ENCODE measurements around the gene EME2. TPM values are rescaled to one million over a fixed set of nuclear protein-coding genes. Genes with fewer than 3 reads are reported as not detected.

EME2 gene, protein sequence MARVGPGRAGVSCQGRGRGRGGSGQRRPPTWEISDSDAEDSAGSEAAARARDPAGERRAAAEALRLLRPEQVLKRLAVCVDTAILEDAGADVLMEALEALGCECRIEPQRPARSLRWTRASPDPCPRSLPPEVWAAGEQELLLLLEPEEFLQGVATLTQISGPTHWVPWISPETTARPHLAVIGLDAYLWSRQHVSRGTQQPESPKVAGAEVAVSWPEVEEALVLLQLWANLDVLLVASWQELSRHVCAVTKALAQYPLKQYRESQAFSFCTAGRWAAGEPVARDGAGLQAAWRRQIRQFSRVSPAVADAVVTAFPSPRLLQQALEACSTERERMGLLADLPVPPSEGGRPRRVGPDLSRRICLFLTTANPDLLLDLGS
- total RNA-seq (2022; extraction: Qiagen RNA extraction) = 5.2 to 12.2 TPM (median 10.1 TPM) in 5 replicates

DNA sequence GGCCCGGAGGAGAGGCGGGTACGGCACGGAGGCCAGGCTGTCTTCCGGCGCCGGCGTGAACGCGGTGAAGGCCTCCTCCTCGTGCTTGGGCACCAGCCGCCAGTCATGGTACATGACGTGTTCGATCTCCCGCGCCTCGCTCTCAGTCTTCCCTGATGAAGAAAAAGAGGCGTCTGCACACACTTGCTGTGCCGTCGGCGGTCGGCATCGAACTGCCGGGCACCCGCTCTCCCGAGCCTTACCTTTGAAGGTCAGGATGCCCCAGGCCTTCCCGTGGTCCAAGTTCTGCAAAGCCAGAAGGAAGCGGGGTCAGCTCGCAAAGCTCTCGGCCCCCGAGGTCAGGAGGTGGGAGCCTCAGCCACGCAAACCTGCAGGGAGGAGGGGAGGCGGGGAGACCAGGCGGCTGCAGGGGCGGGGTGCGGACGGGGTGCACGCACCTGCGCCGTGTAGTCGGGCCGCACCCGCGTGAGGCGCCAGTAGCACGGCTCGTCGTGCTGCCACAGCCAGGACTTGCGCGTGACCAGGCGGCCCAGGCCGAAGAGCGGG lies at the start of gene EME2:
EME2 (plus strand) TSS at position 449 of the 546 bp plus-strand sequence. CDS start 418 bp downstream, outside the sequence.

DNA sequence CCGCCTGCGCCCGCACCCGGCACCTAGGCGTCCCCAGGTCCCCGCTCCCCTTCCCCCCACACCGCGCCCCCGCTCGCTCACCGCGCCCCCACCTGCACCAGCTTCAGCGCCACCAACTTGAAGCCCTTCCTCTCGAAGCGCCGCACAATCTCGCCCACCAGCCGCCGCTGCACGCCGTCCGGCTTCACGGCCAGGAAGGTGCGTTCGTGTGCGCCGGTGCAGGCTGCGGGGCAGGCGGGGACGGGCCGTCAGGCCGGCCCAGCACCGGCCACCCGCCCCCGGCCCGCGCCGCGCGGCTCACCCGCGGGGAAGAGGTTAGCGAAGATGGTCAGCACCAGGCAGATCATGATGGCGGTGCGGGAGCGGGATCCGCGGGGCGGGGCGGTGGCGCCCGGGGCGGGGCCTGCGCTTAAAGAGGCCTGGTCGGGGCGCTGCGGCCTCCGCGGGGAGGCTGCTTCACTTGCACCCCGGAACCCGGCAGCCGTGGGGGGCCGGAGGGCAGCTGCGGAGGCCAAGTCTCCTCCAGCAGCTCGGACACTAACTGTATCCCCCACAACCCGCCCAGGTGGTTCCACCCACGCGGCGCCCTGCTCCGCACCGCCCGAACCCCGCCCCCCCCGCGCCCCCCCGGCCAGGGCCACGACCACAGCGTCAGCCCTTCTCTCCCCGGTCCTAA lies 1.3 kb upstream of the EME2 start, which contains the start of gene NME3:
NME3 (minus strand) TSS at position 356 of the 676 bp plus-strand sequence; CDS start at position 347, 9 bp downstream.

DNA sequence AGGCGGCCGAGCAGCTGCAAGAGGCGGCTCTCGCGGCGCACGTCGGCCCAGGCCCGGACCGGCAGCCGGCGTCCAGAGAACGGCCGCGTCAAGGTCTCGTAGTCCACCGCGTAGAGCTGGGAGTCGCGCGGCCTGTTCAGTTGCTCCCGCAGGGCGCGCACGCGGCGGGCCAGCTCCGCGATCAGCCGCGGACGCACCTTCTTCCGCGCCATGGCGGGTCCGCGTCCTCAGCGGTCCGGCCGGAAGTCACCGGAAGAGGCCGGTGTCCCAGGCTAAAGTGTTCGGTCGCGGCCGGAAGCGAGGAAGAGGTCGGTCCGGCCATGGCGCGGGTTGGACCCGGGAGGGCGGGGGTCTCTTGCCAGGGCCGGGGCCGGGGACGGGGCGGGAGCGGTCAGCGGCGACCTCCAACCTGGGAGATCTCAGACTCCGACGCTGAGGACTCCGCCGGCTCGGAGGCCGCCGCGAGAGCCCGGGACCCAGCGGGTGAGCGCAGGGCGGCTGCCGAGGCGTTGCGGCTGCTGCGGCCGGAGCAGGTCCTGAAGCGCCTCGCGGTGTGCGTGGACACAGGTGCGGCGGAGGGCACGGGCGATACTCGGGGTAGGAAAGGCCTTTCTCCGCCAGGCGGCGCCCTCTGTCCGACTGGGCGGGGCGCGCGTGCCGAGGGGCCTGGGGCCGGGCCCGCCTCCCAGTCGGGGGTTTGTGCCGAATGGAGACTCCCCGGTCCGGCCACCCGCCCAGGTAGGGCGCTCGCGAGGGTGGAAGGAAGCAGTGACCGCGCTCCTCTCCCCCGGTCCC lies 495 bp downstream of the EME2 start, which contains the start of gene MRPS34:
MRPS34 (minus strand) TSS at position 227 of the 795 bp plus-strand sequence; CDS start at position 212, 15 bp downstream.

DNA sequence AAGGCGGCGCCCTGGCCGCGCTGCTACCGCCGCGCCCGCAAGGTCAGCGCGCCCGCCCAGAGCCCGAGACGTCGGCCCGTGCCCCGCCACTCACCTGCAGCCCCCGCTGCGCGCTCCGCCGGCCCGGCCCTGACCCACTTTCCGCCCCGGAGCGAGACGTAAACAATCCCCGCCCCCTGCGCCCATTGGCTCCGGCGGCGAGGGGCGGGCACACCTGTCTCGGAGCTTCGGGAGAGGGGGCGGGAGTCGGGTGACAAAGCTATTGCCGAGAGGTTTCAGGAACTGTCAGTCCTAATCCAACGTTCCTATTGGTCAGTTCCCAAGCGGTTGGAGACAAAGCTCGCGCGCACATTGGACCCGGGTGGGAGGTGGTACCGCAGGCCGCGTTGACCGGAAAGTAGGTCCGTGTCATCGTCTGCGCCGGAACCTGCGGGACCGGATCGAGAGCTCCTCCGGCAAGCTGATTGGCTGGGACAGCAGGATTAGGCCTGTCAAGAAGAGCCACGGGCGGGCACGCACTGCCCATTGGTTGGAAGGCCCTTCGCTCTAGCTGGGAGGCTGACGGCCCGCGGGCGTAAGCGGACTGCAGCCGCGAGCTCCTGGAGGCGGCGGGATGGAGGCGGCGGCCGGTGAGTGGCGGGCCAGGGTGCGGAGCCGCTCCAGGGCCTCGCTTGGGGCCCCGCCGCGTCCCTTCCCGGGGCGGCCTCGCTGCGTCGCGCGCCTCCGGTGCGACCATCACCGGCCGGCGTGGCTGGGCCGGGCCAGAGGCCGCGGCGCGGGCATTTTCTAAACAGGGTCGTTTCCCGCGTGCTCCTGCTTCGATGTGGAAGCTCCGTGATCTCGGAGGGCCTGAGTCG lies 10.0 kb downstream of the EME2 start, which contains the start of the genes NUBP2 and SPSB3:
NUBP2 (plus strand) TSS at position 553 of the 857 bp plus-strand sequence; CDS start at position 614, 61 bp downstream.
SPSB3 (minus strand) TSS at position 164 of the 857 bp plus-strand sequence. CDS start 1,088 bp downstream, outside the sequence.

DNA sequence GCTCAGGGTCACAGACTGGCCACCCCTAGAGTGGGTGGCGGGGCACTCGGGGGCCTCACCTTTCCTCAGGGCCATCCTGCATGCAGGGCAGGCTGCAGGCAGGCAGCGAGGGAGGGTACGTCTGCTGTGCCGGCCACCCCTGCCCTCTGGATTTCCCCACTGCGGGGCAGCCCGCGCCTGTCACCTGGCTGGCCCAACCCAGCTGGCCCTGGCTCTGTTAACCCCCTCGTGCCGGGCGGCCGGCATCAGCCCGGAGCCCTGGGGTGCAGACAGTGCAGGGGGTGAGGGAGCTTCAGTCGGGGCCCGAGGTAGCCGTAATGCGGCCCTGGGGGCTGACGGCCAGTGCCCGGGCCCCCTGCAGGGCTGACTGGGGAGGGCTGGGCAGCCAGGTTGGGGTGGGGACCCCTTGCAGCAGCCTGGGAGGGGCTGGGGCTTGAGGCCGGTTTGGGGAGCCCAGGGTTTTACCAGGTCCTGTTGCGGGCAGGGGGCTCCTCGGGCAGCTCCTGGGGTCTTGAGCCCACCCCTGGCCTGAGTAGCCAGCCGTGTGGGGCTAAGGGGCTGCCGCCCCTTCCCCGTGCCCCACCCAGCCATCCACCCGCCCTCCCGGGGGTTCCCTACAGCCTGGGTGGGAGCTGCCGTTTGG lies 21.1 kb downstream of the EME2 start, which contains the start of gene IGFALS:
IGFALS (minus strand) TSS at position 128 of the 643 bp plus-strand sequence; CDS start at position 75, 53 bp downstream.

Other genes with a start within 250 kb of the EME2 start
- gene TMEM204, start 239.1 kb upstream of the EME2 start, total RNA-seq (2022; extraction: Qiagen RNA extraction) = not detected in 5 replicates
- 7.8 to 9.4 TPM (median 9.2 TPM) in 5 replicates for gene IFT140, start 160.7 kb upstream of the EME2 start, total RNA-seq (2022; extraction: Qiagen RNA extraction)
- 11.3 to 18.8 TPM (median 17.0 TPM) in 5 replicates for gene CRAMP1, start 160.4 kb upstream of the EME2 start, total RNA-seq (2022; extraction: Qiagen RNA extraction)
- 164 to 217 TPM (median 172 TPM) in 5 replicates for gene JPT2, start 94.5 kb upstream of the EME2 start, total RNA-seq (2022; extraction: Qiagen RNA extraction)
- gene MAPK8IP3, start 66.6 kb upstream of the EME2 start, total RNA-seq (2022; extraction: Qiagen RNA extraction) = 34.2 to 66.6 TPM (median 61.2 TPM) in 5 replicates
- 28.9 to 70.0 TPM (median 65.7 TPM) in 5 replicates for gene NME3, start 1.3 kb upstream of the EME2 start, total RNA-seq (2022; extraction: Qiagen RNA extraction)
- 153 to 277 TPM (median 252 TPM) in 5 replicates for gene MRPS34, start 324 bp downstream of the EME2 start, total RNA-seq (2022; extraction: Qiagen RNA extraction)
- 15.2 to 28.8 TPM (median 25.6 TPM) in 5 replicates for gene SPSB3, start 9.8 kb downstream of the EME2 start, total RNA-seq (2022; extraction: Qiagen RNA extraction)
- 57.1 to 94.6 TPM (median 90.2 TPM) in 5 replicates for gene NUBP2, start 10.2 kb downstream of the EME2 start, total RNA-seq (2022; extraction: Qiagen RNA extraction)
- 0.04 to 0.13 TPM (median 0.08 TPM) in 3 of 5 replicates, not detected in the others for gene IGFALS, start 20.9 kb downstream of the EME2 start, total RNA-seq (2022; extraction: Qiagen RNA extraction)
- 58.3 to 76.8 TPM (median 69.0 TPM) in 5 replicates for gene HAGH, start 54.0 kb downstream of the EME2 start, total RNA-seq (2022; extraction: Qiagen RNA extraction)
- 47.7 to 53.9 TPM (median 52.3 TPM) in 5 replicates for gene FAHD1, start 54.4 kb downstream of the EME2 start, total RNA-seq (2022; extraction: Qiagen RNA extraction)
- 1.7 to 2.3 TPM (median 1.9 TPM) in 5 replicates for gene MEIOB, start 99.4 kb downstream of the EME2 start, total RNA-seq (2022; extraction: Qiagen RNA extraction)
- 1.6 to 3.9 TPM (median 3.0 TPM) in 5 replicates for gene HS3ST6, start 145.6 kb downstream of the EME2 start, total RNA-seq (2022; extraction: Qiagen RNA extraction)
- gene MSRB1, start 170.4 kb downstream of the EME2 start, total RNA-seq (2022; extraction: Qiagen RNA extraction) = 25.7 to 36.5 TPM (median 34.4 TPM) in 5 replicates
- not detected in 5 replicates for gene RPL3L, start 181.9 kb downstream of the EME2 start, total RNA-seq (2022; extraction: Qiagen RNA extraction)
- gene NDUFB10, start 186.7 kb downstream of the EME2 start, total RNA-seq (2022; extraction: Qiagen RNA extraction) = 230 to 308 TPM (median 254 TPM) in 5 replicates
- gene RPS2, start 192.0 kb downstream of the EME2 start, total RNA-seq (2022; extraction: Qiagen RNA extraction) = 3,823 to 5,639 TPM (median 5,518 TPM) in 5 replicates
- gene RNF151, start 194.0 kb downstream of the EME2 start, total RNA-seq (2022; extraction: Qiagen RNA extraction) = 0.10 TPM in 1 of 5 replicates, not detected in the others
- gene TBL3, start 199.2 kb downstream of the EME2 start, total RNA-seq (2022; extraction: Qiagen RNA extraction) = 32.8 to 46.2 TPM (median 39.0 TPM) in 5 replicates
- 0.09 to 0.52 TPM (median 0.21 TPM) in 5 replicates for gene NOXO1, start 208.7 kb downstream of the EME2 start, total RNA-seq (2022; extraction: Qiagen RNA extraction)
- gene GFER, start 211.4 kb downstream of the EME2 start, total RNA-seq (2022; extraction: Qiagen RNA extraction) = 21.3 to 45.6 TPM (median 42.0 TPM) in 5 replicates
- gene SYNGR3, start 217.2 kb downstream of the EME2 start, total RNA-seq (2022; extraction: Qiagen RNA extraction) = 5.5 to 9.7 TPM (median 8.2 TPM) in 5 replicates
- gene ZNF598, start 237.0 kb downstream of the EME2 start, total RNA-seq (2022; extraction: Qiagen RNA extraction) = 45.4 to 65.2 TPM (median 62.1 TPM) in 5 replicates
- gene NPW, start 247.0 kb downstream of the EME2 start, total RNA-seq (2022; extraction: Qiagen RNA extraction) = 0.87 to 1.3 TPM (median 1.1 TPM) in 5 replicates